HT1080 (cell line): ENCODE results near the gene SLC35F1. TPM values are rescaled to one million over a fixed set of nuclear protein-coding genes. Genes with fewer than 3 reads are reported as not detected.
"Not testable (repeated sequence)": the region's sequence is repeated elsewhere in the genome, so short reads cannot be mapped to it uniquely, and the experiment has no call there.

Experiments
- DNase-seq: peaks from one replicate; pipeline ENCODE4 v3.0.0-alpha.2; 2015; ENCODE audit warnings: low read depth
- total RNA-seq: library from RNA; depleted of rRNA; stranded (reverse); fragments of >200 nt; shearing (Covaris generic); gene quantifications from 2 replicates; pipeline ENCODE4 v1.2.3, GENCODE V29; 2014

Gene SLC35F1
- total RNA-seq, 1 experiment from 2014 or later: 0.05 TPM

GRCh38 chr6:117924690-117925089 is 17.6 kb downstream of the SLC35F1 start:
- no peak for DNase-seq

- no peak for DNase-seq
These were observed 20.8 kb downstream of the SLC35F1 start for GRCh38 chr6:117927866-117928265.

- no peak for DNase-seq
These were observed 21.8 kb downstream of the SLC35F1 start for GRCh38 chr6:117928833-117929232.

- DNase-seq: no peak
These were observed 22.4 kb downstream of the SLC35F1 start for GRCh38 chr6:117929501-117929900.

- peak; percentile 51 for DNase-seq
These were observed 23.6 kb downstream of the SLC35F1 start for GRCh38 chr6:117930645-117931044.

GRCh38 chr6:117932001-117932400 is 24.9 kb downstream of the SLC35F1 start:
- no peak for DNase-seq

DNA sequence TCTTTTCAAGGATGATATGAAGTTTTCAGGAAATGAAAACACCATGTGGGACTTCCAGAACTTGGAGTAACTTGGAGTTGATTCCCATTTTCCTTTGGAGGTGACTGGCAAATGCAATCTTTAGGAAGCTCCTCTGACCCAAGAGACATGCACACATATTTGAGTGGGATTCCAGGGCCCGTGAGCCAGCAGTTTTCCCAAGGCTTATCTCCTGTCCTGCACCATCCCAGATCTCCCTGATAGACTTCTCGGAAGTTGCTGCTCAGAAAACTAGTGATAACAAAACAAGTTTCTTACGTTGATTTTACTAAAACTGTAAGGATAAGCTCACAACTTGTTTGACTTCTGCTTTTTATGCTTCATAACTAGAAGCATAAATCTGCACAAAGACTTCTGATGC is 25.6 kb downstream of the SLC35F1 start:
- no peak for DNase-seq

DNA sequence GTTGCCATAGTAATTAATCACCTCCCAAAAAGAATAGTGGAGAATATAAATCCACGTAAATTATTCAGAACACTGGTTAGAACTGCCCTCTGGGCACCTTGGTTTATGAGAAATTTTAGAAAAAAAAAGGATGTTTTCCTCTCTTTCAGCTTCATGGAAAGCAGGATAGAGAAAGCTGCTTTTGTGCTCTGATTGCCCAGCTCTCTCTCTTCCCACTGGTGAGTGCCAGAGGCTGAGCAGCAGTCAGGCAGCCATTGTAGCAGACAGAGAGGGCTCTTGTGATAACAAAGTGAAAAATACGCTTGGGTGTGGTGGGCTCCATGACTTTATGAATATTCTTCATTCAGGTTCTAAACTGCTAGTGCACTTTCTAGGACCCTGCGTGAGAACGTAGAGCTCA is 26.4 kb downstream of the SLC35F1 start:
- DNase-seq: no peak

DNA sequence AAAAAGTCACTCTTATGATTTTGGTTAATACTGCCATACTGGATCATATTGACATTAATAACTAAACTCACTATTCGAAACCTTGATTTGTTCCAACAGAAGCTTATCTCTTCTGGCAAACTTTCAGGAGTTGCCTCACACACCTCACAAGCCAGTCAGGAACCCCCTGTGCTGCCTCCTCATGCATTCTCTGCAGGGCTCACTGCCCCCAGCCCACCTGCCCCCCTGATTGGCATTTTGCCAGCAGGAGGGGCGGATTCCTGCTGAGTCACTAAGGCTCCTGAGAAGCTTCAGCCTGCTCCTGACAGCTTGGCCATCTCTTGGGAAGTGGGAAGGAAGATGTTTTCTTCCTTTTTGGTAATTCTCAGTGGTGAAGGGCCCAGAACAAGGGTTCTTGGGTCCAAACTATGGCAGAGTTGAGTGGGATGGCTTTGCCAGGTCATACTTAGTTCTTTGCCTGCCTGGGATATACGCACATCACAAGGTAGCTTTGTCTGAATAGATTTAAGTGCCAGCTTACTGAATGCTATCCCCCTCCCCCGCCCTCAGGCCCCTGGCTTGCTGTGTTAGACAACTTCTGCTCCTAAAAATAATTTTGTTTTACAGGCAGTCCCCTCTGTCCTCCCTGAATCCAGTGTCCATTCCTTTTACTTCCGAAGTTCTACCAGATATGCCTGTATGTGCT is 31.4 kb downstream of the SLC35F1 start:
- DNase-seq: no peak

DNA sequence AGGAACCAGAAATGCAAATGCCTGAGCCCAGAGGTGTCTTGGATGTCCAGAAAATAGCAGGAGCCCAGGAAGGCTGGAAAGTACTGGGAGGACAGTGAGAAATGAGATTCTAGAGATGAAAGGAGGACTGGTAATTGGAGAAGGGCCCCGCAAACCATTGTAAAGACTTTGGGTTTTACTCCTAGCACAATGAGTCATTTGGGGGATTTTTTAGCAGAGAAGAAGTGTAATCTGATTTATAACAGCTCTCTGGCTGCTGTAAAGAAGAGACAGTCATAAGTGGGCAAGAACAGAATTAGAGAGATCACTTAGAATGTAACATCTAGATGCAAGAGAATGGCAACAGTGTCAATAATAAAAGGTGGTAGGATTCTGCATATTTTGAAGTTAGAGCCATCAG is 40.2 kb downstream of the SLC35F1 start:
- DNase-seq: peak; percentile 21

DNA sequence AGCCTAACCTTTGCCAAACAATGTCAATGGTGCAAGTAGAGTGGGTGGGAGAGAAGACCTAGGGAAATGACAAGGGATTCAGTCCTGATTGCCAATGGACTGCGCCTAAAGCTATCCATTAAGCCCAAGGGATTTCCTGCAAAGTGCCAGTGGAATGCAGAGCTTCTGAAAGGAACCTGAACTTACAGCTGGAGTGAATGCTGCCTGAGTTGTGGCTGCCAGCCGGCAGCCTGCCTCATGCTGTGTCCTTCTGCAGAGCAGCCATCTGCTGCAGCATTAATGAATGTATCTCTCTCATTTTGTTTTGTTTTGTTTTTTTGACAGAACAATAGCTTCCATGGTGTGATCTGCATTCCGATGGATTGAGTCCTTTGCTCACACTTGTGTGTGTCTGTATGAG is 44.7 kb downstream of the SLC35F1 start:
- no peak for DNase-seq

- DNase-seq: no peak
These were observed 48.7 kb downstream of the SLC35F1 start for GRCh38 chr6:117955684-117956256.

DNA sequence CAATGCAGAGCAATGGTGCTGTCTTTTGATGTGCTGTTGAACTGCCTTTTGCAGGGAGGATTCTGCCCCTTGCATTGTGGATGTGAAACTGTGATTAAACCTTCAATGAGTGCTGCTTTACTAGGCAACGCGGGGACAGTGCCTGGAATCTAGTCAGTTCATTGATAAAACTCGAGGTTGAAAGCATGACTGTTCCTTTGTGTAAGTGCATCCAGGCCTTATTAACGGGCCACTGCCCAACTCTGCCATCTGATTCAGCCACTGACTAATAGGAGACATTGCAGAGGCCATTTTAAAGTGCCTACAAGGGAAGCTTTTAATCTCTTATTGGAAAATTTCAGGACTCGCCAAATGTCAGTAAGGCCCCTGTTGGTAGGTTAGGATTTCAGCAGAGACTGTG is 49.3 kb downstream of the SLC35F1 start:
- peak; percentile 42 for DNase-seq

- DNase-seq: no peak
These were observed 51.5 kb downstream of the SLC35F1 start for GRCh38 chr6:117958536-117958935.

- DNase-seq: peak; percentile 8
These were observed 53.8 kb downstream of the SLC35F1 start for GRCh38 chr6:117960877-117961276.

- no peak for DNase-seq
These were observed 54.2 kb downstream of the SLC35F1 start for GRCh38 chr6:117961301-117961700.

GRCh38 chr6:117965763-117966162 is 58.7 kb downstream of the SLC35F1 start:
- not testable (repeated sequence) for DNase-seq

- no peak for DNase-seq
These were observed 64.6 kb downstream of the SLC35F1 start for GRCh38 chr6:117971637-117972036.

GRCh38 chr6:117974914-117975627 is 68.0 kb downstream of the SLC35F1 start:
- no peak for DNase-seq

DNA sequence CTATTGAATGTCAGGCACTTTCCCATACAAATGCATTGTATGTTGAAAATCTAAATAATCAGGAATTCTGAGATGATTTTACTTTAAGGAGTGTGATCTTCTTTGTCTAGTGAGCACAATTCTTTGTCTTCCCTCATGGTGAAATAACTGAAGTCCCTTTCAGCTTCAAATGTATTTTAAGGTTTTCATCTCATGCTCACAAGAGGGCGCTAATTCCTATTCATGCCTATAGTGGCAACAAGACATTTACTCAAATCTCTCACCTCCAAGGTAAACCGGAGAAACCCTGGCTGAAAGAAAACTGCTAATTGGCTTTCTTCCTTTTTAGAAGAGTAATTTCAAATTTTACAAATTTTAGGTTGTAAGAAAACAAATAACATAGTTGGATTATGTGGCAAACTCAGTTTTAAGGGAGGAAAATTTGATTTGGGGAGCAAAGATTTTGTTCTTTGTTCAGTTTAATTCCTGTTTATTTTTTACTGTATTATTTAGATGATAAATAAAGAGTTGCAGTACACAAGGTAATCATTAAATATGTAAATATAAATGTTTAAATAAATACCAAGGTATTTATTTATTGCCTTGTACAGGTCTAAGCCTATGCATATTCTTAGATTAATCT is 69.1 kb downstream of the SLC35F1 start:
- peak; percentile 23 for DNase-seq

DNA sequence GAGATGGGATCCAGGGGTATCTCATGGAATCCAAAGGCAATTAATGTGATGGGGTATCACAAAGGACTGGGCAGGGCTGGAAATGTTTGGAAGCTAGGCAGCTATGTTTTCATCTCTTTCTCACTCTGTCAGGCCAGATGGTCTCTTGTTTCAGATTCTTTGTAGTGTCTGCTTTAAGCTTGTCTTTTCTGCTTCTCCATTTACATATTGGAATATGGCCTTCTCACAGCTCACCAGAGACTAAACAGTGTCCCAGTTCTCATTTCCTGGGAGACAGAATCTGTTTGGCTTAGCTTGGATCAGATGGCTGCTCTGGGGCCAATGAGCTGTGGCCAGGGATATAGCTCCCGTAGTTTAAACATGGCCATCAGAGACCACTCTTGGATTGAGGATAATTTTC is 78.9 kb downstream of the SLC35F1 start:
- DNase-seq: no peak

- no peak for DNase-seq
These were observed 79.3 kb downstream of the SLC35F1 start for GRCh38 chr6:117986396-117986795.
